Measurements from ENCODE around the gene ENAH.

The ENAH gene

GRCh38 chr1:225691861-225692516 lies 39.1 kb upstream of the ENAH start:
- H3K27ac ChIP-seq (ENCODE audit: low read depth, low read length): no peak overlapping the region
- H4K20me1 ChIP-seq (ENCODE audit: control insufficient read depth, insufficient read depth, low read depth, low read length): no peaks in the 10 kb centered on the region
- TF ChIP-seq EZH2phosphoT487 (IDR thresholded peaks at IDR 0.05; ENCODE audit: borderline replicate concordance, low read length): no peak
- TF ChIP-seq, protein P1, sequence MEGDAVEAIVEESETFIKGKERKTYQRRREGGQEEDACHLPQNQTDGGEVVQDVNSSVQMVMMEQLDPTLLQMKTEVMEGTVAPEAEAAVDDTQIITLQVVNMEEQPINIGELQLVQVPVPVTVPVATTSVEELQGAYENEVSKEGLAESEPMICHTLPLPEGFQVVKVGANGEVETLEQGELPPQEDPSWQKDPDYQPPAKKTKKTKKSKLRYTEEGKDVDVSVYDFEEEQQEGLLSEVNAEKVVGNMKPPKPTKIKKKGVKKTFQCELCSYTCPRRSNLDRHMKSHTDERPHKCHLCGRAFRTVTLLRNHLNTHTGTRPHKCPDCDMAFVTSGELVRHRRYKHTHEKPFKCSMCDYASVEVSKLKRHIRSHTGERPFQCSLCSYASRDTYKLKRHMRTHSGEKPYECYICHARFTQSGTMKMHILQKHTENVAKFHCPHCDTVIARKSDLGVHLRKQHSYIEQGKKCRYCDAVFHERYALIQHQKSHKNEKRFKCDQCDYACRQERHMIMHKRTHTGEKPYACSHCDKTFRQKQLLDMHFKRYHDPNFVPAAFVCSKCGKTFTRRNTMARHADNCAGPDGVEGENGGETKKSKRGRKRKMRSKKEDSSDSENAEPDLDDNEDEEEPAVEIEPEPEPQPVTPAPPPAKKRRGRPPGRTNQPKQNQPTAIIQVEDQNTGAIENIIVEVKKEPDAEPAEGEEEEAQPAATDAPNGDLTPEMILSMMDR (IDR thresholded peaks at IDR 0.05; ENCODE audit: low read depth, low read length, poor library complexity, severe bottlenecking): no peak
- no peaks in the 10 kb centered on the region for H3K9me3 ChIP-seq (ENCODE audit: control insufficient read depth, insufficient read depth, low read length)
- no peak overlapping the region for H3K4me3 ChIP-seq (ENCODE audit: low read length)
- H3K4me2 ChIP-seq (ENCODE audit: low read length): no peak overlapping the region
- peaks cover 8% of the 10 kb centered on the region for H3K4me1 ChIP-seq (ENCODE audit: control insufficient read depth, low read length)
- no peaks in the 10 kb centered on the region for H3F3A ChIP-seq (ENCODE audit: control insufficient read depth, insufficient read depth)
- no peaks in the 10 kb centered on the region for H3K36me3 ChIP-seq (ENCODE audit: control insufficient read depth, low read length)
- no peaks in the 10 kb centered on the region for H3K79me2 ChIP-seq (ENCODE audit: control insufficient read depth, low read length)
- no peaks in the 10 kb centered on the region for H3K9me2 ChIP-seq (replicated peaks; ENCODE audit: control insufficient read depth, low read length)
- no peaks in the 10 kb centered on the region for H3K27me3 ChIP-seq (ENCODE audit: control insufficient read depth, low read length)

- no peaks in the 10 kb centered on the region for H4K20me1 ChIP-seq (ENCODE audit: control insufficient read depth, insufficient read depth, low read depth, low read length)
- no peak for TF ChIP-seq EZH2phosphoT487 (IDR thresholded peaks at IDR 0.05; ENCODE audit: borderline replicate concordance, low read length)
- TF ChIP-seq, protein P1 (IDR thresholded peaks at IDR 0.05; ENCODE audit: low read depth, low read length, poor library complexity, severe bottlenecking): no peak
- H3K4me3 ChIP-seq (ENCODE audit: low read length): no peak overlapping the region
- H3K4me1 ChIP-seq (ENCODE audit: control insufficient read depth, low read length): peaks cover 8% of the 10 kb centered on the region
- no peaks in the 10 kb centered on the region for H3K9me2 ChIP-seq (replicated peaks; ENCODE audit: control insufficient read depth, low read length)
- no peak overlapping the region for H3K27ac ChIP-seq (ENCODE audit: low read depth, low read length)
- no peak overlapping the region for H3K4me2 ChIP-seq (ENCODE audit: low read length)
- H3K79me2 ChIP-seq (ENCODE audit: control insufficient read depth, low read length): no peaks in the 10 kb centered on the region
- H3K9me3 ChIP-seq (ENCODE audit: control insufficient read depth, insufficient read depth, low read length): no peaks in the 10 kb centered on the region
- no peaks in the 10 kb centered on the region for H3K36me3 ChIP-seq (ENCODE audit: control insufficient read depth, low read length)
- H3K27me3 ChIP-seq (ENCODE audit: control insufficient read depth, low read length): no peaks in the 10 kb centered on the region
- H3F3A ChIP-seq (ENCODE audit: control insufficient read depth, insufficient read depth): no peaks in the 10 kb centered on the region
Observed at GRCh38 chr1:225691377-225691776, 38.5 kb upstream of the ENAH start.

DNA sequence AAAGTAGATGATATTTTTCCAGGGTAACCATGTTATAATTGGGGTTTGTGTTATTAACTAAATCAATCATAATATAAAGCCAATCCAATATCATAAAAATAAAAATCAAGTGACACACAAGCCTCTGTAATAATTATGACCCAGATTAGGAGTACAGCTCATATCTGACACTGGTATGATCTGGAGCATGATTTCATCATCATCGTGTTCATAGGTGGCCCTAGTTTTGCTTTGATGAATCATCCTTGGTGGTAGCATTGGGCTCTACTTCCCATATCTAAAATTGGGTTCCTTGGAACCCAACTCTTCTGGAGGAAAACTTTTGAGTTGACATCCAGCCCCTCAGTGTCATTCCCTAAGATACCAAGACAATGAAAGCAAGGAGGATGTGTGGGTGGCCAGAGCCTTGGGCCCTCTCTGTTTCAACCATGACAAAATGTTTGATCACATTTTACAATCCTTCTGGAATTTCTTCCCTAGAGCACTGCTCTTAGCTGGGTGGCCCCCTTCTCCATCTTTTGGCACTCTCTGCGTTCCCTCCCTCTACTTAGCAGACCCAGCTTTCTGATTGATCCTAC lies 37.0 kb upstream of the ENAH start:
- H3K4me2 ChIP-seq (ENCODE audit: low read length): no peak overlapping the region
- H3K9me3 ChIP-seq (ENCODE audit: control insufficient read depth, insufficient read depth, low read length): no peaks in the 10 kb centered on the region
- H3K36me3 ChIP-seq (ENCODE audit: control insufficient read depth, low read length): no peaks in the 10 kb centered on the region
- peaks cover 8% of the 10 kb centered on the region for H3K4me1 ChIP-seq (ENCODE audit: control insufficient read depth, low read length)
- no peaks in the 10 kb centered on the region for H3F3A ChIP-seq (ENCODE audit: control insufficient read depth, insufficient read depth)
- TF ChIP-seq EZH2phosphoT487 (IDR thresholded peaks at IDR 0.05; ENCODE audit: borderline replicate concordance, low read length): no peak
- TF ChIP-seq, protein P1 (IDR thresholded peaks at IDR 0.05; ENCODE audit: low read depth, low read length, poor library complexity, severe bottlenecking): no peak
- no peaks in the 10 kb centered on the region for H3K9me2 ChIP-seq (replicated peaks; ENCODE audit: control insufficient read depth, low read length)
- H3K27me3 ChIP-seq (ENCODE audit: control insufficient read depth, low read length): no peaks in the 10 kb centered on the region
- no peaks in the 10 kb centered on the region for H3K79me2 ChIP-seq (ENCODE audit: control insufficient read depth, low read length)
- H4K20me1 ChIP-seq (ENCODE audit: control insufficient read depth, insufficient read depth, low read depth, low read length): no peaks in the 10 kb centered on the region
- no peak overlapping the region for H3K27ac ChIP-seq (ENCODE audit: low read depth, low read length)
- H3K4me3 ChIP-seq (ENCODE audit: low read length): no peak overlapping the region
